WTC11 (cell line): ENCODE results near the gene GRK7.

ENCODE experiments used
- ATF3 ChIP-seq: sonication (generic); formaldehyde crosslinking; conservative IDR thresholded peaks from 2 replicates; pipeline ENCODE4 v1.8.1; 2022; ENCODE audit warnings: mild to moderate bottlenecking, missing genetic modification reagents
- CTCF ChIP-seq: fragments of 200-600 bp; IDR thresholded peaks from 2 replicates; pipeline ENCODE4 v1.8.0; 2022; ENCODE audit warnings: antibody characterized with exemption
- E2F4 ChIP-seq: sonication (generic); formaldehyde crosslinking; IDR thresholded peaks from 2 replicates; pipeline ENCODE4 v1.8.1; 2022; ENCODE audit warnings: low read depth, mild to moderate bottlenecking, moderate library complexity, missing genetic modification reagents, borderline replicate concordance
- FOXP4 ChIP-seq: sonication (generic); formaldehyde crosslinking; IDR thresholded peaks from 2 replicates; pipeline ENCODE4 v1.8.0; 2022; ENCODE audit warnings: mild to moderate bottlenecking, missing genetic modification reagents
- JUN ChIP-seq: sonication (generic); formaldehyde crosslinking; IDR thresholded peaks from 2 replicates; pipeline ENCODE4 v1.8.0; 2023; ENCODE audit warnings: mild to moderate bottlenecking, missing genetic modification reagents
- MAX ChIP-seq: sonication (generic); formaldehyde crosslinking; IDR thresholded peaks from 2 replicates; pipeline ENCODE4 v1.8.0; 2022; ENCODE audit warnings: mild to moderate bottlenecking, missing genetic modification reagents
- NR3C1 ChIP-seq: sonication (generic); formaldehyde crosslinking; conservative IDR thresholded peaks from 2 replicates; pipeline ENCODE4 v1.8.1; 2023; ENCODE audit warnings: low read depth, mild to moderate bottlenecking, missing genetic modification reagents
- RELA ChIP-seq: sonication (generic); formaldehyde crosslinking; IDR thresholded peaks from 2 replicates; pipeline ENCODE4 v1.8.1; 2022; ENCODE audit warnings: missing genetic modification reagents, mild to moderate bottlenecking, borderline replicate concordance
- SMAD3 ChIP-seq: sonication (generic); formaldehyde crosslinking; IDR thresholded peaks from 2 replicates; pipeline ENCODE4 v1.8.0; 2022; ENCODE audit warnings: missing genetic modification reagents, mild to moderate bottlenecking, borderline replicate concordance
- ZBTB21 ChIP-seq: sonication (generic); formaldehyde crosslinking; IDR thresholded peaks from 2 replicates; pipeline ENCODE4 v1.8.1; 2023; ENCODE audit warnings: mild to moderate bottlenecking, missing genetic modification reagents, borderline replicate concordance
- ZNF219 ChIP-seq: sonication (generic); formaldehyde crosslinking; IDR thresholded peaks from 2 replicates; pipeline ENCODE4 v1.8.0; 2023; ENCODE audit warnings: missing genetic modification reagents, mild to moderate bottlenecking, borderline replicate concordance

- TF ChIP-seq CTCF, result no peak
- TF ChIP-seq ATF3 (CRISPR knock-in tag), result no peak
- TF ChIP-seq JUN (CRISPR knock-in tag), result no peak
- TF ChIP-seq FOXP4 (CRISPR knock-in tag), result no peak
- TF ChIP-seq SMAD3 (CRISPR knock-in tag), result no peak
- TF ChIP-seq ZNF219 (CRISPR knock-in tag), result no peak
- TF ChIP-seq ZBTB21 (CRISPR knock-in tag), result no peak
- no peak for TF ChIP-seq MAX
- TF ChIP-seq E2F4 (CRISPR knock-in tag), result no peak
- no peak for TF ChIP-seq RELA (CRISPR knock-in tag)
- TF ChIP-seq NR3C1 (CRISPR knock-in tag), result no peak
These were observed 3.9 kb downstream of the GRK7 start for GRCh38 chr3:141767066-141767465.
